ENCODE measurements around the gene SH2D4B. TPM values are rescaled to one million over a fixed set of nuclear protein-coding genes. Genes with fewer than 3 reads are reported as not detected.

The SH2D4B gene
- total RNA-seq, 3 donors from 2014 or later, result 0.13 to 0.22 (median 0.20) TPM

GRCh38 chr10:80690434-80690833 is 152.7 kb downstream of the SH2D4B start:
- Mint-ChIP-seq H3K4me1 (ENCODE audit: low read depth) (no peaks in the 10 kb centered on the region), H3K4me3 (no peak overlapping the region), H3K27me3 (ENCODE audit: low read depth) (peaks cover 15% of the 10 kb centered on the region), H3K9me3 (no peaks in the 10 kb centered on the region), H3K36me3 (ENCODE audit: insufficient read depth) (no peaks in the 10 kb centered on the region)
- ATAC-seq (no peak), DNase-seq (no peak)

- H3K27me3 Mint-ChIP-seq (ENCODE audit: low read depth), result peaks cover 15% of the 10 kb centered on the region
- DNase-seq (no peak), ATAC-seq (no peak)
- H3K36me3 Mint-ChIP-seq (ENCODE audit: insufficient read depth), result no peaks in the 10 kb centered on the region
- no peaks in the 10 kb centered on the region for H3K9me3 Mint-ChIP-seq
- H3K4me3 Mint-ChIP-seq, result no peak overlapping the region
- H3K4me1 Mint-ChIP-seq (ENCODE audit: low read depth), result no peaks in the 10 kb centered on the region
Measured at GRCh38 chr10:80691441-80691840, 153.7 kb downstream of the SH2D4B start.

GRCh38 chr10:80693565-80693964 is 155.9 kb downstream of the SH2D4B start:
- no peaks in the 10 kb centered on the region for H3K36me3 Mint-ChIP-seq (ENCODE audit: insufficient read depth)
- H3K4me1 Mint-ChIP-seq (ENCODE audit: low read depth), result no peaks in the 10 kb centered on the region
- H3K4me3 Mint-ChIP-seq, result no peak overlapping the region
- no peaks in the 10 kb centered on the region for H3K9me3 Mint-ChIP-seq
- no peak for DNase-seq
- peaks cover 17% of the 10 kb centered on the region for H3K27me3 Mint-ChIP-seq (ENCODE audit: low read depth)
- no peak for ATAC-seq

GRCh38 chr10:80694930-80695329 is 157.2 kb downstream of the SH2D4B start:
- H3K4me3 Mint-ChIP-seq, result no peak overlapping the region

More at GRCh38 chr10:80694930-80695329, 157.2 kb downstream of the SH2D4B start:
- no peak for DNase-seq
- H3K36me3 Mint-ChIP-seq (ENCODE audit: insufficient read depth), result no peaks in the 10 kb centered on the region
- ATAC-seq, result no peak
- H3K27me3 Mint-ChIP-seq (ENCODE audit: low read depth), result peaks cover 12% of the 10 kb centered on the region
- no peaks in the 10 kb centered on the region for H3K4me1 Mint-ChIP-seq (ENCODE audit: low read depth)
- H3K9me3 Mint-ChIP-seq, result no peaks in the 10 kb centered on the region

Other genes starting within 250 kb of the SH2D4B start
- under 1 TPM; 0.13 to 0.54 (median 0.16) TPM for gene MAT1A, start 248.2 kb upstream of the SH2D4B start, total RNA-seq
- not detected for gene DYDC1, start 181.1 kb upstream of the SH2D4B start, total RNA-seq
- not detected for gene DYDC2, start 181.1 kb upstream of the SH2D4B start, total RNA-seq
- 10 to 100 TPM in 2 of 3 donors, 1 to 10 TPM in 1; 6.1 to 11.1 (median 10.8) TPM for gene PRXL2A, start 129.4 kb upstream of the SH2D4B start, total RNA-seq
- 10 to 100 TPM; 31.8 to 36.2 (median 35.0) TPM for gene TSPAN14, start 83.6 kb upstream of the SH2D4B start, total RNA-seq

Data from activated T-cell treated with anti-CD3 and anti-CD28 coated beads, Interleukin-2, amount 50 U/mL, for 4 hours (primary cell).